GM21423 (cell line): ENCODE results near the gene CNIH2.

Experiments
- ATAC-seq: cut with Tn5 transposase; IDR thresholded peaks from one replicate; pipeline ENCODE4 v1.9.1; 2021; ENCODE audit warnings: mild to moderate bottlenecking, moderate library complexity; ENCODE audit not compliant: unreplicated experiment

CNIH2 gene

DNA sequence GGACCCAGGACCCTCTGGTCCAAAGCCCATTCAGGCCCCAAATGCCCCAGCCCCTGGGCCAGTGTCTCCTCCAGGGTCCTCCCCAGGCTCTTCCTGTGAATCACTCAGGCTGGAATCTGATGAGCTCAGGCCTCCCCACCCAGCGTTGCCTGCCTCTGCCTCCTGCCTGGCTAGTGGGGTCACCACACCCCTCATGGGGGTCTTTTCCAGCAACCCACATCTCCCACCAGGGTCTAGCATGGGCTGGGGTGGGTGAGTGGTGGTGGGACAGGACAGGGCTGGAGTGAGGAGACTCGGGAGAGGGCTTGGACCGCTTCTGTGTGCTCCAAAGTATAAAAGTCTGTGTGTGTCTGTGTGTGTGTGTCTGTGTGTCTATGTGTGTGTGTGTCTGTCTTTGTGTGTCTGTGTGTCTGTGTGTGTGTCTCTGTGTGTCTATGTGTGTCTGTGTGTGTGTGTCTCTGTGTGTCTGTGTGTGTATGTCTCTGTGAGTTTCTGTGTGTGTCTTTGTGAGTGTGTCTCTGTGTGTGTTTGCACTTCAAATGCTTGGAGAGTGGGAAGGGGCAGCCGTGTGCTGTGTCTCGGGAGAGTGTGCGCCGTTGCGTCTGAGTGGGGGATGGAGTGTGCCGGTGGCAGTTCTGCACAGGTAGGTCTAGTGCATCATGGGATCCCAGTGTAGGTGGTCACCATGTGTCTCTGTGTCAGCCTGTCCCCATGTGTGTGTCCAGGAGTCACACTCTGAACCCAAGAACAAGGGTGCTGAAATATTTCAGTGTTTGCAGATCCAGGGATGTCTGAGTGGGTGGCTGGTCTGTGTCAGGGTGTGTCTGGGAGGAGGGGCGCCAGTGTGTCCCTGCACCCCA is 49.4 kb downstream of the CNIH2 start:
- ATAC-seq = no peak

DNA sequence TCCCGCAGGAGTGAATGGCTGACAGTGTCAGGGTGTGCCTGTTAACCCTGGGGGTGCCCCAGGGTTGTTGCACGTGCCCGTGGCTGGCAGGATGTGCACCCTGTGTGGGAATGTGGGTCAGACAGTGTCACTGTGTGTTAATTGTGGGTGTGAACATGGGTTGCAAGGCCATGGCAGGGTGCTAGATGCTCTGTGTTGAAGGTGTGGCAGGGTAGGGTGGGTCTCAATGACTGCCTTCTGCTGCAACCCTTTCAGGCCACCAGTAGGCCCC is 50.0 kb downstream of the CNIH2 start:
- no peak for ATAC-seq

DNA sequence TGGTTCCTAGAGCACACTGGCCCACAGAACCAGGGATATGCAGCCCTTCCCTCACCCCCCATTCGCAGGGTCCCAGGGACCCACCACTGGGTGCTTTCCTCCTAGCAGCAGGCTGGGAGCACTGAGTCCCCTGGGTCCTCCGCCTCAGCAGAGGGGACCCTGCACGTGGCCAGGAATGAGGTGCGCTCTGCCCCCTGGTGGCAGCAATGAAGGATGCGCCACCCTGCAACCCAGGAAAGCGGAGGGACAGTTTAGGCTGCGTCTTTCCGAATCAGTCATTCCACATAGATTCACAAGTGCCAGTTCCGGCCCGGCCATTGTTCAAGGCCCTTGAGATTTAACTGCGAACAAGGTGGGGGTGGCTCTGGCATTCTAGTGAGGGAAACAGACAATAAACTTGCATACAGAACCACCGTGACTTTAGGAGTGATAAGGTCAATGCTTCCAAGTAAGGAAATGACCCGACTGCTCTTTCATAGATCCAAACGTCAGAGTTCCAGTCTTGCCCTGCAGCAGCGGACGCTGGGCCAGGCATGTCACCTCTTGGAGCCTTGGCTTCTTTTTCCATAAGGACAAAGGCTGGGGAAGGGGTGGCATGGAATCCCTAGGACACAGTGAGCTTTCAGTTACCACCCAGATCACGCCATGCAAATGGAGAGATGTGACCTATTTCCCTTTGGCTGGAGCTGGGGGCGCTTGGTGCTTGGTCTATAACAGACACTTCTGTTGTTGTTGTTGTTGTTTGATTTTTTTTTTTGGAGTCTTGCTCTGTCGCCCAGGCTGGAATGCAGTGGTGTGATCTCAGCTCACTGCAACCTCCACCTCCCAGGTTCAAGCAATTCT is 50.5 kb downstream of the CNIH2 start:
- ATAC-seq = peak; percentile 44

DNA sequence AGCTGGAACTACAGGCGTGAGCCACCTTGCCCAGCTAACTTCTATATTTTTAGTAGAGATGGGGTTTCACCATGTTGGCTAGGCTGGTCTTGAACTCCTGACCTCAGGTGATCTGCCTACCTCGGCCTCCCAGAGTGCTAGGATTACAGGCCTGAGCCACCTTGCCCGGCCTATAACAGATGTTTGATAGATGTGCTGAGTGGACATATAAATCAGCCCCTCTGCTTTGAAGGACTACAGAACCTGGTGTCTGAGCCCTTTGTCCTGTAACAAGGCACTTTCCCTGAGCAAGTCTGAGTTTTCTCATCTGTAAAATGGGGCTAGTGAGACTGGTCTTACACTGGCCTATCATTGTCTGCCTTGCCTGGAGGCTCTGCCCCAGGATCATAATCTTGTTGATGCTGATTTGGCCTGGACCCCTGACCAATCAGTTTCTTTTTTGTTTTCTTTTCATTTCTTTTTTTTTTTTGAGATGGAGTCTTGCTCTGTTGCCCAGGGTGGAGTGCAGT is 51.2 kb downstream of the CNIH2 start:
- no peak for ATAC-seq

DNA sequence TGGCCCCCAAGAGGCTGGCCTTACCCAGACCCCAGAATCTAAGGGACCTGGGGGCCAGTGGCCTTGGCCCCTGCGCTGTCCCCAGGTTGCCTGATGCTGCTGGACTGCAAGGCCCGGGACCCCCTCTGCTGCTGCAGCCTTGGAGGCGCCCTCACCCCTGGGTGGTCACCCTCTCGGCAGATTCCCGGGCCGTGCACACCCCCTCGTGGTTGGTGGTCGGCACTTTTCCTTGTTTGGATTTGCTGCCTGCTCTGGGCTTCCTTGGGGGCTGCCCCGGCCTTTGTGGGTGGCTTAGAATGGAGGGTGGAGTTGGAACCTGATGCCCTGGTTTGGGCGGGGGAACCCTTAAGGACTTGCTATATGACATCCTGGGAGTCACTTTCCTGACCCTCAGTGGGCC is 53.0 kb downstream of the CNIH2 start:
- ATAC-seq = no peak

DNA sequence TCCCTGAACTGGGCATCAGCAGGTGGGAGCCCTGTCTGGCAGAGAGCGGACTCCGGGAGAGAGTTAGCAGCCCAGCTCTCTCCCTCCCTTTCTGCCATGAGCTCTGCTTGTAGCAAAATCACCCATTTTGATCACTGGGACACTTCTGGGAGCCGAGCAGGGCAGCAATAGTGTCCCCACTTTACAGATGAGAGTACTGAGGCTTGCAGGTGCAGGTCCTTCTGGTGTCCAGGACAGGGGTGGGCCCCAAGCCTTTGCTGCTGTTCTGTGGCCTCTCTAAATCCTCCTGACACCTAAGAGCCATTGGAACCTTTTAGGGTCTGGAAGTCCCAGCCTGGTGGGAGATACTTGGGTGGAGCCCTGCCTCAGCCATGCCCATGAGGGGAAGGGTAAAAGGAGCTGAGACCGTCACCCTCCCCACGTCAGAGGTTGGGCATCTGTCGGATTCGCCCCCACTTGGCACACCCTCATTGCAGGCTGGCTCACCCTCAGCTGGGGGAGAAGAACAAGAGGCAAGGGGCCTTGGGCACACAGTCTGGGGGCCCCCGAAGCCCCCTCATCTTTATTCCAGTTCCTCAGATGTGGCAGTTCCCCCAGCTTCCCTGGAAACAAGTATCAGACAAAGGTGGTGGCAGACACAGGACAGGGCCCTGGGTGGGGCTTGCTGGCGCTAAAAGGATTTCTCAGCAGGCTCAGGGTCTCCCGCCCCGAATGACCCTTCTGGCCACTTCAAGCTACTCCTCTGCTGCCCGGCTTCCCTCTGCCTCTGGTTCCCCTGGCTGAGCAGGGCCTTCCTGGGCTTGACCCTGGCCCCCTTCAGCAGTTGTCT is 53.8 kb downstream of the CNIH2 start:
- ATAC-seq = no peak

DNA sequence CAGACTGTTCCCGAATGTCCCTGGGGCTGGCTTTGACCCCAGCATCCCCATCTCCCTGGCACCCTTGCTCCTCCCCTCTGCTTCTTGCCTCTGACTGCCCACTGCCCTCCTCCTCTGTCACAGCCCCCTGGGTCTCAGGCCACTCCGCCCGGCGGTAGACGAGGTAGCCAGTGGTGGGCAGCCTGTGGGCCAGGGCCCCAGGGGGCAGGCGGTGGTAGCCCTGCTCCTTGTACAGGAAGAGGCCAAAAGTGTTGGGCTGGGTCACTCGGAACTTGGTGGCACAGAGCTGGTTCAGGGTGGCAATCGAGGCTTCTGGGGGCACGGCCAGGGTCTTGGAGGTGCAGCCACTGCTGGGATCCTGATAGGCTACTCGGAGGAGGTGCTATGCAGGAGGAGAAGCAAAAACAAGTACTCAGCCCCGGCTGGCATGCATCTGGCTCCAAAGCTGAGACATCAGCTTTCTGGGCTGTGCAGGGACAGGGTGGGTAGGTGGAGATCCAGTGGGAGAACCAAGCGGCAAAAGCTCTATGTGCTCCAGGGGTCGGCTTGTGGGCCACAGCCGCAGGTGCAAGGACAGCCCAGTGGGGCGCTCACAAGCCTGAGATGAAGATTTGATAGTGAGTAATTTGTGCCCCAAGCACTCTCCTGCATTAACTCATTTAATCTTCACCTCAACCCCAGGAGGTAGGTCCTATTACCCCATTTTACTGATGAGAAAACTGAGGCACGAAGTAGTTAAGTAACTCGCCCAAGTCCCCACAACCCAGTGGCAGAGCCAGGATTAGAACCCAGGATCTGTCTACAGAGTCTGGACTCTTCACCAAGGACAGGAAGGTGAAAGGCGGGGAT is 54.6 kb downstream of the CNIH2 start:
- ATAC-seq = no peak

DNA sequence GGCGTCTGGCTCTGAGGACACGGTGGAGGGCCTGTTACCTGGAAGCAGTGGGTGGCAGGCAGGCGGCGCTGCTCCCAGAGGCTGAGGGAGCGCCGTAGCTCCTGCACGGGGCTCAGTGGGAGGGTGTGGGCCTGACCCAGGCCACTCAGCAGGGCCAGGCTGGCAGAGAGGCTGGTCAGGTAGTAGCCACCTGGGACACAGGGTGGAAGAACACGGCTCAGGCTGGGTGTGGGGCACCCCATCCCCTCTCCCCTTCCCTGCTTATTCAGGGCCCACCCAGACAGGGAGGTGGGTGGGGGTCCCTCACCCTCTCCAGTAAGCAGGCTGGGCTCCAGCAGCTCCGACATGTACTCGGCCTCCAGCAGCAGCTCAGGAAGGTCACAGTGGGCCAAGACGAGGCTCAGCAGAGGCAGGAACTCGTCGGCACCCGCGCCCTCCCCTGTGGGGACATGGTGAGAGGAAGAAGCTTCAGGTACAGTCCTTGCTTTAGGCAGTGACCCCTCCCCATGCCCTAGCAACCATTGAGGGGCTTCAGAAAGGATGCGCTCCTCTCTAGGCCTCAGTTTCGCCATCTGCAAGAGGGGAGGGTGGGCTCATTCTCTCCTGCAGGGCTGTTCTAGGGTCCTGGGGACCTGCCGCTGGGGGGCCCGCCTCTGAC is 55.4 kb downstream of the CNIH2 start:
- ATAC-seq = no peak
